HG02840 (cell line): ENCODE measurements around the gene METTL22.

Experiments used
- ATAC-seq: cut with Tn5 transposase; IDR thresholded peaks from one replicate; pipeline ENCODE4 v1.9.1; 2021; ENCODE audit warnings: mild to moderate bottlenecking, moderate library complexity, moderate number of reproducible peaks; ENCODE audit not compliant: unreplicated experiment, low FRiP score

Gene METTL22

GRCh38 chr16:8683640-8684039 is 62.1 kb downstream of the METTL22 start:
- no peak for ATAC-seq

DNA sequence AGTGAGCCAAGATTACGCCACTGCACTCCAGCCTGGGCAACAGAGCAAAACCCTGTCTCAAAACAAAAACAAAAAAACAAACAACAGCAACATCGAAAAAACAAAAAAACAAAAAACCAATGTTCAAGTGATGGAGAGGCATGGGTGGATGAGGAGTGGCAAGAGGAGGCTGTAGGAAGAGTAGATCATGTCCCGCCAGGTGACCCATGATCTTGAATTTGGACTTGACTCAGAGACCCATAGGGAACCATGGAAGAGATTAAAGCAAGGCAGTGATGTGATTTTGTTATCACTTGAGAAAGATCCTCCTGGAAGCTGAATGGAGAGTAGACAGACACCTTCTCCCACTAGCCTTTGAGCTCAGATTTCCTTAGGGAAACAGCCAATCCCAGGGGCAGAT is 64.1 kb downstream of the METTL22 start:
- no peak for ATAC-seq

DNA sequence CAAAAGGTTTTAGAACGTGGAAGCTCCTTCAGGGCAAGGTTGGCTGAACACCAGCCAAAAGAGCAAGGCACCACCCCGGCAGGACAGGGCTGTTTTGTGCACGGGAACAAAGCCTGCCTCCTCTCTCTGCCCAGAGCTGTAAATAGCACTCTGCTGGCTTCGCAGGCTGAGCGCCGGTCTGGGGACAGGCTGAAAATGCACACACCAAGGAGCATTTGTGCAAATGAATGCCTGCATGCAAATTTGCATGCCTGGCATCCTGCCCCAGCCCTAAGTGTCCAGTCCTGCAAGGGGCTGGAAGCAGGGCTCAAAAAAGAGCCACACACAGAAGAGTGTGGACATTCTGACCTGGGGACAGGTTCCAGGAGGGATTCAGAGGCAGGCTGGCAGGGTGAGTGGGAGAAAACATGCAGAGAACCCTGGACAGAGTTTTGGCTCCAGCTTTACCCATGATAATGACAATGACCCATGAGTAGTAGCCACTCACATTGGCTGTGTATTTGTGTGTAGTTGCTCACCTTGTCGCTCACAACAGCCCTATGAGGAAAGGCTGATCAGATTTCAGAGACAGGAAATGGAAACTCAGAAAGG is 64.6 kb downstream of the METTL22 start:
- ATAC-seq: no peak

- no peak for ATAC-seq
Observed at GRCh38 chr16:8686879-8687278, 65.4 kb downstream of the METTL22 start.

- ATAC-seq: no peak
Observed at GRCh38 chr16:8689686-8690085, 68.2 kb downstream of the METTL22 start.

DNA sequence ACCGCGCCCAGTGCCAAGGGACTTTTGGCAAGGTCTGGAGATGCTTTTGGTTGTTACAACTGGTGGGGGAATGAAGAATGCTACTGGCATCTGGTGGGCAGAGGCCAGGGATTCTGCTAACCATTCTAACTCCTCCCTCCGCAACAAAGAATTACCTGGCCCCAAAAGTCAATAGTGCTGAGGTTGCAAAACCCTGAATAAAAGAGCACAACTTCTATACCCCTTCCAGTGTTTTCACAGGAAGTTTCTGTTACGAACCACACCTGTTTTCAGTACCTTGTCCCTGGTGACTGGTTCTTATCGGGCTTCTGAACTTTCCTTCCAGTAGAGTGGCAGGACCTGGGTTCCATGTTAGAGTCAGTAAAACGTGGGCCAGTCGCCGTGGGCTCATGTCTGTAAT is 70.2 kb downstream of the METTL22 start:
- ATAC-seq: no peak

- ATAC-seq: no peak
Observed at GRCh38 chr16:8694795-8695728, 73.6 kb downstream of the METTL22 start.

- ATAC-seq: no peak
Observed at GRCh38 chr16:8696880-8697279, 75.4 kb downstream of the METTL22 start.

GRCh38 chr16:8697965-8698364 is 76.5 kb downstream of the METTL22 start:
- ATAC-seq: no peak
